Stimulated activated naive CD8-positive, alpha-beta T cell treated with anti-CD3 and anti-CD28 coated beads, Interleukin-15, Interleukin-2, amounts not matched to agents 100 U/mL and 50 U/mL, for 24 hours (primary cell): ENCODE data around the gene NDUFB2.
"Not testable (repeated sequence)": the region's sequence is repeated elsewhere in the genome, so short reads cannot be mapped to it uniquely, and the experiment has no call there.

ENCODE experiments used
- ATAC-seq: fragments of 150-1000 bp; cut with Tn5 transposase; one replicate; pipeline ENCODE4 v1.10.0; 2021
- DNase-seq: peaks from one replicate; pipeline ENCODE4 v3.0.0; 2021

The NDUFB2 gene

DNA sequence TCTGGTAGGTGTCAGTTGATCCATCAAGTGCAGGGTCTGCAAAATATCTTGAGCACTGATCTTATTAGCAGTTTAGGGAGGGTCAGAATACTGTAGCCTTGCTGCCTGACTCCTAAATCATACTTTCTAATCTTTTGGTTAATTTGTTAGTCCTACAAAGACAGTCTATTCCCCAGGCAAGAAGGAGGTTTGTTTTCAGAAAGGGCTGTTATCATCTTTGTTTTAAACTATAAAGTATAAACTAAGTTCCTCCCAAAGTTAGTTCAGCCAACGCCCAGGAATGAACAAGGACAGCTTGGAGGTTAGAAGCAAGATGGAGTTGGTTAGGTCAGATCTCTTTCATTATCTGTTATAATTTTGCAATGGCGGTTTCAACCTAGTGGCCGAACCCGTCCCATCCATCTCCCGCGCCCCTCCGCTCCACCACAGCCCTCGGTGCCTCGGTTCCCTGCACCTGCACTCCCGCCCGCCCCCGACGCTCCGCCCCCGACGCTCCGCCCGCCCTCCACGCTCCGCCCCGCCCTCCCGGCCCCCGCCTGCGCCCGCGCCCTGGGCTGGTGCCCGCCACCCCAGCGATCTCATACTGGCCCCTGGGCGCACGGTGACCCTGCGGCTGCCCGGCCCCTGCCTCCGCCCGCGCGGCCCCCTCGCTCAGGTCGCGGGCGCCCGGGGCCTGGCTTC is 24.0 kb upstream of the NDUFB2 start, which contains the start of gene ADCK2:
TSS of gene ADCK2 (plus strand) at position 564 of the 681 bp plus-strand sequence. CDS start 386 bp downstream, outside the sequence.
- ATAC-seq: peak; percentile 77
- peak; percentile 70 for DNase-seq

GRCh38 chr7:140673063-140673773 is 23.3 kb upstream of the NDUFB2 start:
- DNase-seq: peak; percentile 61
- peak; percentile 75 for ATAC-seq

GRCh38 chr7:140673774-140674155 is 22.7 kb upstream of the NDUFB2 start:
- DNase-seq (no peak), ATAC-seq (no peak)

DNA sequence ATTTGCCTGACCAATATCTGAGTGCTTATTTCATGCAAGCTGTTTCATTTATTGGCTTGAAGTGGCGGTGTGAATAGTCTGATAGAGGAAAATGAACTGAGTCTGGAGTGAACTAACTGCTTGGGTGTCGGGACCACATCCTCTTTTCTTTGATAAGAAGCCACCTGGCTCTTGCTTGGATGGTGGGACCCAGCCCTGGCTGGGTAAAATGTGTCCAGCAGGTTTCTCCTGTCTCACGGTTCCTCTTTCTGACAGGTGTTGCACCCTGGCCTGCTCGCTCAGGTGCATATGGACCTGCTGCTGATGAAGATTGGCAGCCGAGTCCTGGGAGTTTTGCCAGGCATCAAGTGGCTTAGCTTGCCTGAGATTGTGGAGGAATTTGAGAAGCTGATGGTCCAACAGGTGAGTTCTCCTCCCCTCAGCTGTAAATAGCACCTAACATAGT is 22.1 kb upstream of the NDUFB2 start:
- DNase-seq (no peak), ATAC-seq (no peak)

GRCh38 chr7:140674899-140675701 is 21.4 kb upstream of the NDUFB2 start:
- no peak for ATAC-seq
- no peak for DNase-seq

GRCh38 chr7:140675726-140676125 is 20.8 kb upstream of the NDUFB2 start:
- DNase-seq: no peak

DNA sequence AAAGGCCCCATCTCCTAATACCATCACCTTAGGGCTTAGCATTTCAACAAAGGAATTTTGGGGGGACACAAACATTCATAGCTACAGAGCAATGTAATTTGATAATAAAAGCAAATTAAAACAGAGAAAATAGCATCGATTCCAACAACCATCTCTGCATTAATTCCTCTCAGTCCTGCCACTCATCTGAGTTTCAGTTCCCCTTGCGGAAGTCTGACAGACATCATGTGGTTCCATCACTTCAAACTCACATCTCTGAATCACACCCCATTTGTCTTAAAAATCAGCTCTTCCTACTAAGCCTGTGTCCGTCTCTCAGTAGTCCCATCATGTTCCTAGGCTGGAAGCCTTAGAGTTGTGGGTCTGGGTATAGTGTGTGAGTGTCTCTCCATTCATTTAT is 20.2 kb upstream of the NDUFB2 start:
- no peak for ATAC-seq
- no peak for DNase-seq

More at GRCh38 chr7:140675726-140676125, 20.8 kb upstream of the NDUFB2 start:
- no peak for ATAC-seq

DNA sequence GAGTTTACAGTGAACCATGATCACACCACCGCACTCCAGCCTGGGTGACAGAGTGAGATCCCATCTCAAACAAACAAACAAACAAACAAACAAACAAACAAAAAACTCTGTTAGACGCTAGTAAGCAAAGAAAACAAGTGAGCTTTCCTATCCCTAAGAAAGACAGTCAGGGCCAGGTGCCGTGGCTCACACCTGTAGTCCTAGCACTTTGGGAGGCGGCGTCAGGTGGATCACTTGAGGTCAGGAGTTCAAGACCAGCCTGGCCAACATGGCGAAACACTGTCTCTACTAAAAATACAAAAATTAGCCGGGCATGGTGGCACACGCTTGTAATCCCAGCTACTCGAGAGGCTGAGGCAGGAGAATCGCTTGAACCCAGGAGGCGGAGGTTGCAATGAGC is 19.6 kb upstream of the NDUFB2 start:
- not testable (repeated sequence) for DNase-seq, ATAC-seq

DNA sequence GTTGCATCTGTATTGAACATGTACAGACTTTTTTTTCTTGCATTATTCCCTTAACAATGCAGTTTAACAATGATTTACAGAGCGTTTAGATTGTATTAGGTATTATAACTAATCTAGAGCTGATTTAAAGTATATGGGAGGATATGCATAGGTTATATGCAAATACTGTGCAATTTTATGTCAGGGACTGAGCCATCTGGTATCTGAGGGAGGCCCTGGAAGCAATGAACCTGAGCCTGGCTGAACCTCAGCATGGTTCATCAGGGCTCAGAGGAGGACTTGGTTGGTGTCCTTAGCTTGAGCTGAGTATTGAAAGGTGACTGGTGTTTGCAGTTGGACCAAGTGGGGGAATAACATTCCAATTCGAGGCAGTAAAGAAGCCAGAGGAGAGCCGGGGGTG is 19.0 kb upstream of the NDUFB2 start:
- no peak for ATAC-seq

GRCh38 chr7:140678081-140678815 is 18.3 kb upstream of the NDUFB2 start:
- ATAC-seq (no peak), DNase-seq (no peak)

More for the DNA sequence above, 19.0 kb upstream of the NDUFB2 start:
- DNase-seq: no peak

DNA sequence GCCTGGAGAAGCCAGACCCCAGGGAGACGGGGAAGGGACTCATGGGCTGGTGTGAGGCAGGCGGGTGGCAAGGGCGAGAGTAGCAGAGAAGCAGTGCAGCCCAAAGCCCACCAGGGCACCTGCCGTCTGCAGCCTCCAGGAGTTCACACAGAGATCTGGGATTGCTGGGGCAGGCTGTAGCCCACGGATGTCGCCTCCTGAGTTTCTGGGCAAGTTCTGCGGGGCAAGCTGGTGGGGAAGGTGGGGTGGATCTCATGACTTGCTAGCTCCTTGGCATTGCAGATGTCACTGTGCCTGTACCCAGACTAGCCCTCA is 17.7 kb upstream of the NDUFB2 start:
- ATAC-seq (no peak), DNase-seq (no peak)

DNA sequence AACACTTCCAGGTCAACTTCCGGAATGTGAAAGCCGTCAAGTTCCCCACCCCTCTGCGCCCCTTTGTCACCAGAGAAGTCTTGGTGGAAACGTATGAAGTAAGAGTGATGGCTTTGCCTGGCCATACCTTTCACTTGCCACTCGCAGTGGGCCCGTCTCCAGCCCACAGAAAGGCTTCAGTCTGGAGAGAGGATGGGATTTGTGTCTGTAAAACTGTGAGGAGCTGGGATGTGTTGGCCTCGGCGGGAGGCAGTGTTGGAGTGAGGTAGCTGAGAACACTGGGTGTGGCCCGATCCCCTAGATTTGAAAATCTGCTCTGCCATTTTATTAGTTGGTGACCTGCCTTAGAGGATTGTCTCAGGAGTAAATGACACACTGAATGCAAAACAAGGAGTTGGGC is 17.3 kb upstream of the NDUFB2 start:
- ATAC-seq: no peak
- DNase-seq: no peak

DNA sequence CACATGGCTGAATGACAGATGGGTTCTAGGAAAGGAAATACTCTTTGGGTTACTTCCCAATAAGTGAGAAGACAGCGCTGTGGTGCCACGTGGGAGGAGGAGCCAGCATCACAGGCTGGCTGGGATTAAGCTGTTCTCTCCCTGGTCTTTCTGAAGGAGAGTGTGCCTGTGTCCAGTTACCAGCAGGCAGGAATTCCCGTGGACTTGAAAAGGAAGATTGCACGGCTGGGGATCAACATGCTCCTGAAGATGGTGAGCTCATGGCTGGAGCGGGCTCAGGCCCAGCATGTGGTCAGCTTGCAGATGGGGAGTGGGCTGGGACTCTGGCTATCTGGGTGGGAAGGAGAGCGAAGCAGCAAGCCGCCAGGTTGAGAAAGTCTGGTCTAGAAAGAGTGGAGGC is 15.6 kb upstream of the NDUFB2 start:
- no peak for ATAC-seq
- DNase-seq: no peak

GRCh38 chr7:140681766-140682165 is 14.7 kb upstream of the NDUFB2 start:
- no peak for DNase-seq
- no peak for ATAC-seq

DNA sequence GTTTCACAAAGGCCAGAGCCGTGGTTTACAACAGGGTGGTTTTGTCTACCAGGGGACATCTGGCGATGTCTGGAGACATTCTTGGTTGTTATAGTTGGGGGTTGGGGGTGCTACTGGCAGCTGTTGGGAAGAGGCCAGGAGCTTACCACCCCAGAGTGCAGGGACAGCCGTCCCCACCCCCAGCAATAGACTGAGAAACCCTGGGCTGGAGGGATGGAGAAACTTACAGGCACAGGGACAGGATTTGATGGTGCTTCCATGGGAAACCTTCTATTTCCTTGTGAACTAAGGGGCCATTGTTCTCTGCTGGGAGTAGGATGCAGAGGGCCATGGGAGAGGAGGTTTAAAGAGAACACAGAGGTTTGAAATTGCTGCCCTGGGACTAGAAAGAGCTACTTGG is 12.9 kb upstream of the NDUFB2 start:
- ATAC-seq (no peak), DNase-seq (no peak)

- DNase-seq (no peak), ATAC-seq (no peak)
These were observed 12.2 kb upstream of the NDUFB2 start for GRCh38 chr7:140684066-140684950.

- DNase-seq (no peak), ATAC-seq (no peak)
These were observed 11.0 kb upstream of the NDUFB2 start for GRCh38 chr7:140685407-140686087.

DNA sequence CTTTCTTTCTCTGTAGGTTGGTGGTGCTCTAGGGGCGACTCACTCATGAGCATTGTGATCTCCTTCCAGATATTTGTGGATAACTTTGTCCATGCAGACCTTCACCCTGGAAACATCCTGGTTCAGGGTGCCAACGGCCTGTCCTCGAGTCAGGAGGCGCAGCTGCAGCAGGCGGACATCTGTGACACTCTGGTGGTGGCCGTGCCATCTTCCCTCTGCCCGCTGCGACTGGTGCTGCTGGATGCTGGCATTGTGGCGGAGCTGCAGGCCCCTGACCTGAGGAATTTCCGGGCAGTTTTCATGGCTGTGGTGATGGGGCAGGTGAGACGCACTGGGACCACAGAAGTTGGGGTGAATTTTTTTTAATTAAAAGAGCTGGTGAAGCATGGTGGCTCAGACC is 9.6 kb upstream of the NDUFB2 start:
- ATAC-seq (no peak), DNase-seq (no peak)

DNA sequence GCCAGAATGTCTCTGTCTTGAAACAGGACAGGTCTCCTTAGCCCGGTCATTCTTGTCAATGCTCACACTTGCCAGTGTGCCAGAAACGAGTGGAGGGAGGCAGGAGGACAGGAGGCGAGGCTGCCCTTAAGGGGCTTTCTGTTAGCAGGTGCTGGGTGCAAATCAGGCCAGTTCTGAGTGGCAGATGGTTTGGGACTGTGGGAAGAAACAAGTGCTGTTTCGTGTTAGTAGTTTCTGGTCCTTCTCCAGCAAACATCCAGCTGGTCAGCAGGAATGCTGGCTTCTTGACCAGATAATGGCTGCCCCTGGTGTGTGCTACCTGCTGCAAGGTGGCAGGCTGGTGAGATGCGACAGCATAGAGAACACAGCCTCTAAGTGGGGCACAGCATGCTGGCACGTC is 8.2 kb upstream of the NDUFB2 start:
- DNase-seq (no peak), ATAC-seq (no peak)
